PC-9 (cell line): Measurements from ENCODE around the gene DFFA.

Source experiments
- EZH2 ChIP-seq: fragments of 200-600 bp; sonication (generic); IDR thresholded peaks from 2 replicates; pipeline ENCODE4 v1.8.0; 2017; ENCODE audit warnings: antibody characterized with exemption, low read depth
- TF ChIP-seq, protein P1 (sequence below): fragments of 200-600 bp; sonication (generic); conservative IDR thresholded peaks from 2 replicates; pipeline ENCODE4 v1.6.1; 2017; ENCODE audit warnings: mixed run types, antibody characterized with exemption, mild to moderate bottlenecking, moderate library complexity

DNA sequence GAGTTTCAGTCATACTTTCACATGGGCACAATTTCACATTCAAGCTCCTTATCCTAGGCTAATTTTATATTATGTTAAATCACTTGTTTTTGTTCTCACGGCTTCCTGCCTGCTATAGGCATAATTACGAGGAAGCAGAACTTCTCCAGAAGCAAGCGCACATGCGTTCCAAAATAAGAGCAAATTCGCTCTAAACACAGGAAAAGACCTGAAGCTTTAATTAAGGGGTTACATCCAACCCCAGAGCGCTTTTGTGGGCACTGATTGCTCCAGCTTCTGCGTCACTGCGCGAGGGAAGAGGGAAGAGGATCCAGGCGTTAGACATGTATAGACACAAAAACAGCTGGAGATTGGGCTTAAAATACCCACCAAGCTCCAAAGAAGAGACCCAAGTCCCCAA is 22.6 kb downstream of the DFFA start, which contains the start of gene CORT:
- TF ChIP-seq, protein P1, sequence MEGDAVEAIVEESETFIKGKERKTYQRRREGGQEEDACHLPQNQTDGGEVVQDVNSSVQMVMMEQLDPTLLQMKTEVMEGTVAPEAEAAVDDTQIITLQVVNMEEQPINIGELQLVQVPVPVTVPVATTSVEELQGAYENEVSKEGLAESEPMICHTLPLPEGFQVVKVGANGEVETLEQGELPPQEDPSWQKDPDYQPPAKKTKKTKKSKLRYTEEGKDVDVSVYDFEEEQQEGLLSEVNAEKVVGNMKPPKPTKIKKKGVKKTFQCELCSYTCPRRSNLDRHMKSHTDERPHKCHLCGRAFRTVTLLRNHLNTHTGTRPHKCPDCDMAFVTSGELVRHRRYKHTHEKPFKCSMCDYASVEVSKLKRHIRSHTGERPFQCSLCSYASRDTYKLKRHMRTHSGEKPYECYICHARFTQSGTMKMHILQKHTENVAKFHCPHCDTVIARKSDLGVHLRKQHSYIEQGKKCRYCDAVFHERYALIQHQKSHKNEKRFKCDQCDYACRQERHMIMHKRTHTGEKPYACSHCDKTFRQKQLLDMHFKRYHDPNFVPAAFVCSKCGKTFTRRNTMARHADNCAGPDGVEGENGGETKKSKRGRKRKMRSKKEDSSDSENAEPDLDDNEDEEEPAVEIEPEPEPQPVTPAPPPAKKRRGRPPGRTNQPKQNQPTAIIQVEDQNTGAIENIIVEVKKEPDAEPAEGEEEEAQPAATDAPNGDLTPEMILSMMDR, result no peak
- no peak for TF ChIP-seq EZH2
